Smooth muscle cell (in vitro differentiated cells): ENCODE measurements around the gene EN2. TPM values are rescaled to one million over a fixed set of nuclear protein-coding genes. Genes with fewer than 3 reads are reported as not detected.

ENCODE experiments used
- DNase-seq: peaks from one replicate; lab custom pipeline; 2025; ENCODE audit not compliant: unreplicated experiment; lab: John Stamatoyannopoulos, UW
- H2AFZ ChIP-seq: fragments of 200-600 bp; sonication (generic); 2 replicates; pipeline ENCODE4 v1.6.0; 2016; ENCODE audit warnings: antibody characterized with exemption, low read depth, mild to moderate bottlenecking
- H3F3A ChIP-seq: fragments of 200-600 bp; sonication (generic); 2 replicates; pipeline ENCODE4 v1.6.0; 2017; ENCODE audit warnings: antibody characterized with exemption, low read depth
- H3K27ac ChIP-seq: fragments of 200-600 bp; sonication (generic); 2 replicates; pipeline ENCODE4 v1.5.1; 2016; ENCODE audit warnings: low read depth, mild to moderate bottlenecking
- H3K27me3 ChIP-seq: fragments of 200-600 bp; sonication (generic); 2 replicates; pipeline ENCODE4 v1.6.1; 2016; ENCODE audit warnings: low read depth, mild to moderate bottlenecking
- H3K36me3 ChIP-seq: fragments of 200-600 bp; sonication (generic); 2 replicates; pipeline ENCODE4 v1.5.1; 2016; ENCODE audit warnings: low read depth
- H3K4me1 ChIP-seq: fragments of 200-600 bp; sonication (generic); 2 replicates; pipeline ENCODE4 v1.5.1; 2016; ENCODE audit warnings: low read depth
- H3K4me2 ChIP-seq: fragments of 200-600 bp; sonication (generic); 2 replicates; pipeline ENCODE4 v1.6.0; 2016; ENCODE audit warnings: mild to moderate bottlenecking
- H3K4me3 ChIP-seq: fragments of 200-600 bp; sonication (generic); 2 replicates; pipeline ENCODE4 v1.5.1; 2016; ENCODE audit warnings: mild to moderate bottlenecking
- H3K79me2 ChIP-seq: fragments of 200-600 bp; sonication (generic); 2 replicates; pipeline ENCODE4 v1.6.0; 2016; ENCODE audit warnings: low read depth, mild to moderate bottlenecking
- H3K9ac ChIP-seq: fragments of 200-600 bp; sonication (generic); 2 replicates; pipeline ENCODE4 v1.6.0; 2016; ENCODE audit warnings: low read depth
- H3K9me3 ChIP-seq: fragments of 200-600 bp; sonication (generic); replicated peaks from 2 replicates; pipeline ENCODE4 v1.5.1; 2016; ENCODE audit warnings: low read depth
- H4K20me1 ChIP-seq: fragments of 200-600 bp; sonication (generic); 2 replicates; pipeline ENCODE4 v1.6.0; 2016; ENCODE audit warnings: low read depth
- WGBS: methylation state at CpG from one replicate; pipeline ENCODE4 v1.1.7; 2016; ENCODE audit warnings: low lambda C conversion rate; 5-methylcytosine and 5-hydroxymethylcytosine counted together
- polyA plus RNA-seq: library from polyadenylated mRNA; unstranded; fragments of >200 nt; fragmentation: Nextera tagmentation; extraction: Ambion mirVana; gene quantifications from 2 replicates; pipeline ENCODE4 v1.2.1, GENCODE V29; 2016
- total RNA-seq: library from RNA; depleted of rRNA; stranded (reverse); fragments of >200 nt; gene quantifications from 2 replicates; pipeline ENCODE4 v1.2.3, GENCODE V29; 2014
- TF ChIP-seq, protein P1 (sequence below): fragments of 200-600 bp; sonication (generic); IDR thresholded peaks from 2 replicates; pipeline ENCODE4 v1.5.1; 2017; ENCODE audit warnings: borderline replicate concordance, mild to moderate bottlenecking, antibody characterized with exemption; ENCODE audit not compliant: insufficient read depth, poor library complexity, severe bottlenecking

The EN2 gene
- total and polyA plus RNA-seq, 2 experiments from 2014 or later = not detected

DNA sequence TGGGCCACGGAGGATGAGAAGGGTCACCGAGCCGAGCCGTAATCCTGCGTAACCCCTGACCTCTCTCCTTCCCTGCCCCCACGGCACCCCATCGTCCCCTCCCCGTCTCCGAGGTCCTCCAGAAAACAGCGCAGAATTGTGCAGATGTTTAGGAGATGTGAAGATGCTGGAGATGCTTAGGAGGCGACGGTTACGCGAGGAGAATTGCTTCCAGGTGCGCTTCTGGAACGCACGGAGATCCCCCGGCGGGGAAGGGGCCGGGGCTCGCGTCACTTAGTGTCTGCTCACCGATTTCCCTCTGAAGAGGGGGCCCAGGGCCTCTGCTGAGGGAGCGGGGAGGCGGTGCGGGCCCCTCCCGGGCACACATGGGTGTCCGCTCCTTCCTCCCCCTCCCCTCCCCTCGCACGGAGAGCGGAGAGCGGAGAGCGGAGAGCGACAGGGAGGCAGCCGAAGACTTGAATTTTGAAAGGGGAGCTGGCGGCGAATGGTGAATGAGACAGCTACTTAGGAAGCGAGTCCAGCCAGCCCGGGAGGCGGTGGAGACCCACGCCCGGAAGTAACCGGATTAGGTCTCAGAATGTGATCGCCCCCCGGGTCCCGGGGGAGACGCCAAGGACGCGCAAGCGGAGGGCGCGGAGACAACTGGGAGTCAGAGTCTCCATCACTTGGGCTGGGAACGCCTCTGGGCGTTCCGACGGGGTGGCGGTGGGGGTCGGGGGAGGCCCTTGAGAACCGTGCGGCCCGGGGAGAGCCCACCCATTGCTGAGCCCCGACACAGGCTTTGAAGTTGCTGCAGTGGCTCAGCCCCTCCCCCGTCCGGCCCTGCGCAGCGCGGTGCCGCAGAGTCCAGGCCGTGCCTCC lies 8.7 kb upstream of the EN2 start:
- TF ChIP-seq, protein P1, sequence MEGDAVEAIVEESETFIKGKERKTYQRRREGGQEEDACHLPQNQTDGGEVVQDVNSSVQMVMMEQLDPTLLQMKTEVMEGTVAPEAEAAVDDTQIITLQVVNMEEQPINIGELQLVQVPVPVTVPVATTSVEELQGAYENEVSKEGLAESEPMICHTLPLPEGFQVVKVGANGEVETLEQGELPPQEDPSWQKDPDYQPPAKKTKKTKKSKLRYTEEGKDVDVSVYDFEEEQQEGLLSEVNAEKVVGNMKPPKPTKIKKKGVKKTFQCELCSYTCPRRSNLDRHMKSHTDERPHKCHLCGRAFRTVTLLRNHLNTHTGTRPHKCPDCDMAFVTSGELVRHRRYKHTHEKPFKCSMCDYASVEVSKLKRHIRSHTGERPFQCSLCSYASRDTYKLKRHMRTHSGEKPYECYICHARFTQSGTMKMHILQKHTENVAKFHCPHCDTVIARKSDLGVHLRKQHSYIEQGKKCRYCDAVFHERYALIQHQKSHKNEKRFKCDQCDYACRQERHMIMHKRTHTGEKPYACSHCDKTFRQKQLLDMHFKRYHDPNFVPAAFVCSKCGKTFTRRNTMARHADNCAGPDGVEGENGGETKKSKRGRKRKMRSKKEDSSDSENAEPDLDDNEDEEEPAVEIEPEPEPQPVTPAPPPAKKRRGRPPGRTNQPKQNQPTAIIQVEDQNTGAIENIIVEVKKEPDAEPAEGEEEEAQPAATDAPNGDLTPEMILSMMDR = no peak
- Histone ChIP-seq H4K20me1 (no peaks in the 10 kb centered on the region), H3K27me3 (peaks cover 95% of the 10 kb centered on the region), H3K4me1 (no peaks in the 10 kb centered on the region), H3K79me2 (no peaks in the 10 kb centered on the region), H2AFZ (no peak overlapping the region), H3K4me2 (peak overlapping the region; percentile 61), H3F3A (no peaks in the 10 kb centered on the region), H3K27ac (no peak overlapping the region), H3K36me3 (no peaks in the 10 kb centered on the region), H3K9me3 (no peaks in the 10 kb centered on the region), H3K9ac (no peak overlapping the region), H3K4me3 (no peak overlapping the region)
- no peak for DNase-seq
- WGBS = 3% methylated on average over 49 of the region's 69 CpGs

DNA sequence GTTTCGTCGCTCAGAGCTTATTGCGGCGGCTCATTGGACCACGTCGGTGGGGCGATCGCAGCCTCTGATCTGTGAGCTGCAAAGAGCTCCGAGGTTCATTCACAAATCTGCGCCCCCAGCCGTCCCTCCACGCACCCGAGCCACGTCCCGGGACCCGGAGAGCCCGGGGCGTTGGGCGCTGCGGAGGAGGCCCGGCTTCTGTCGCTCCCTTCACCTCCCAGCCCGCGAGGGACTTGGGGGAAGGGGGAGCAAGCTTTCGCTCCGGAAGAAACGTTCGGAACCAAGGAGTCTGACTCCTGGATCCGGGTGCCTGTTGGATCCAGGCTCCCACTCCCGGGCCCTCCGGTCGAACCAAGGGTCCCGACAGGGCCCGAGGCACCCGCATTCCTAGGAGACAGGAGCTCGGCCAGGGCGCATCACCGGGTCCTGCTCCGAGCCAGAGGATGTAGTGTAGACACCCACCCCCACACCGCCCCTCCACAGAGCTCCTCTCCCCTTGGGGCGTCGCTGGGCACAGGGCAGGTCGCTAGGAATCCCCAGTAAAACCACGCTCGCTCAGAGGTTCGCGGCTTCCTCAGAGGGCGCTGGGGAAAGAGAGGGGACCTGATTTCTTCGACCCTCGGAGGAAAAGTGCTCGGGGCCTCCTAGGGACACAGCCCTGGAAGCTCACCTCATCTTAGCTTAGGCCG lies 7.9 kb upstream of the EN2 start:
- H2AFZ ChIP-seq = no peak overlapping the region
- 1% methylated on average over 48 of the region's 52 CpGs for WGBS
- H3K27ac ChIP-seq = no peak overlapping the region
- H3K4me1 ChIP-seq = no peaks in the 10 kb centered on the region
- TF ChIP-seq, protein P1 = no peak
- H3K9ac ChIP-seq = no peak overlapping the region
- H3K79me2 ChIP-seq = no peaks in the 10 kb centered on the region
- H3K36me3 ChIP-seq = no peaks in the 10 kb centered on the region
- H3K27me3 ChIP-seq = peaks cover 97% of the 10 kb centered on the region
- no peaks in the 10 kb centered on the region for H3F3A ChIP-seq
- no peaks in the 10 kb centered on the region for H4K20me1 ChIP-seq
- no peak for DNase-seq
- H3K9me3 ChIP-seq = no peaks in the 10 kb centered on the region
- no peak overlapping the region for H3K4me3 ChIP-seq
- H3K4me2 ChIP-seq = no peak overlapping the region

DNA sequence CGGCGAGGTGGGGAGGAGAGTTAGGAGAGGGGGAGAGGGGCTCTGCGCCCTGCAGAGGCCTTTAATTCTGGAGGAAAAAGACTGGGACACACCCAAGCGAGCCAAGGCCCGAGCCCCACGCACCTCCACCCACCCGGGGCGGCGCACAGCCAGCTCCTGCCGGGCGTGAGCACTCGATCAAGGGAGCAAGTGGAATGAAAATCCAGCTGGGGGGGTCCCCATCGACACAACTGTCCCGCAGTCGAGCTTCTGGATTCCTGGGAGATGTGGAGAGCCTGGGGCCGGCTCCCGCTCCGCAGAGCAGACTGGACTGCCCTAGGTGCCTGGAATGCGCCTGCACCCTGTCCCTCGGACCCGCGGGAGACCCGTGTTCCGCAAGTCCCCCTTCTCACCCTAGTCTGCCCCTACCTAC lies 7.4 kb upstream of the EN2 start:
- no peak overlapping the region for H3K4me3 ChIP-seq
- no peaks in the 10 kb centered on the region for H3F3A ChIP-seq
- H2AFZ ChIP-seq = no peak overlapping the region
- no peak overlapping the region for H3K4me2 ChIP-seq
- no peaks in the 10 kb centered on the region for H4K20me1 ChIP-seq
- DNase-seq = no peak
- no peak overlapping the region for H3K9ac ChIP-seq
- peaks cover 98% of the 10 kb centered on the region for H3K27me3 ChIP-seq
- TF ChIP-seq, protein P1 = no peak
- 3% methylated on average over 23 of the region's 24 CpGs for WGBS
- no peaks in the 10 kb centered on the region for H3K4me1 ChIP-seq
- H3K9me3 ChIP-seq = no peaks in the 10 kb centered on the region
- no peaks in the 10 kb centered on the region for H3K36me3 ChIP-seq
- H3K79me2 ChIP-seq = no peaks in the 10 kb centered on the region
- H3K27ac ChIP-seq = no peak overlapping the region
